Measurements from ENCODE around the gene SCN1B. TPM values are rescaled to one million over a fixed set of nuclear protein-coding genes. Genes with fewer than 3 reads are reported as not detected.

The SCN1B gene
- total RNA-seq, 3 donors from 2014 or later, result 1.6 to 8.8 (median 3.5) TPM

GRCh38 chr19:35034588-35035382 is 4.5 kb downstream of the SCN1B start:
- no peaks in the 10 kb centered on the region for H3K36me3 ChIP-seq (ENCODE audit: low read depth)
- DNase-seq, result no peak
- no peaks in the 10 kb centered on the region for H3K9me3 ChIP-seq
- H3K4me1 ChIP-seq (ENCODE audit: low read depth), result peaks cover 3% of the 10 kb centered on the region
- no peak for ATAC-seq
- no peak for TF ChIP-seq CTCF (IDR thresholded peaks at IDR 0.05)
- intact Hi-C loops (cut with DNase I, micrococcal nuclease), result no loop called here
- H3K4me3 ChIP-seq, result no peak overlapping the region

- H3K36me3 ChIP-seq (ENCODE audit: low read depth), result no peaks in the 10 kb centered on the region
- H3K4me1 ChIP-seq (ENCODE audit: low read depth), result peaks cover 15% of the 10 kb centered on the region
- no peak for DNase-seq
- no peaks in the 10 kb centered on the region for H3K9me3 ChIP-seq
- no peak overlapping the region for H3K4me3 ChIP-seq
- no peak for TF ChIP-seq CTCF (IDR thresholded peaks at IDR 0.05)
- ATAC-seq, result no peak
- intact Hi-C loops (cut with DNase I, micrococcal nuclease), result no loop called here
Measured at GRCh38 chr19:35037716-35038622, 7.7 kb downstream of the SCN1B start.

GRCh38 chr19:35038623-35039512 is 8.6 kb downstream of the SCN1B start:
- no peak for TF ChIP-seq CTCF (IDR thresholded peaks at IDR 0.05)
- Histone ChIP-seq H3K4me1 (ENCODE audit: low read depth) (peaks cover 15% of the 10 kb centered on the region), H3K9me3 (no peaks in the 10 kb centered on the region), H3K4me3 (no peak overlapping the region), H3K36me3 (ENCODE audit: low read depth) (no peaks in the 10 kb centered on the region)
- intact Hi-C loops (cut with DNase I, micrococcal nuclease), result no loop called here
- DNase-seq, result no peak
- peak; percentile 7 for ATAC-seq

- ATAC-seq, result no peak
- no peak overlapping the region for H3K4me3 ChIP-seq
- no peak for TF ChIP-seq CTCF (IDR thresholded peaks at IDR 0.05)
- intact Hi-C loops (cut with DNase I, micrococcal nuclease), result no loop called here
- H3K9me3 ChIP-seq, result no peaks in the 10 kb centered on the region
- no peaks in the 10 kb centered on the region for H3K36me3 ChIP-seq (ENCODE audit: low read depth)
- no peak for DNase-seq
- peaks cover 15% of the 10 kb centered on the region for H3K4me1 ChIP-seq (ENCODE audit: low read depth)
Measured at GRCh38 chr19:35039881-35040825, 9.9 kb downstream of the SCN1B start.
